Nucleus accumbens (tissue), 56 donors: ENCODE measurements around the gene SMIM20.
"Not testable (repeated sequence)": the region's sequence is repeated elsewhere in the genome, so short reads cannot be mapped to it uniquely, and the experiment has no call there.

Source experiments
- DNase-seq, 56 donors: peaks; one replicate each; lab custom pipeline; 2025; lab: John Stamatoyannopoulos, UW

The SMIM20 gene

DNA sequence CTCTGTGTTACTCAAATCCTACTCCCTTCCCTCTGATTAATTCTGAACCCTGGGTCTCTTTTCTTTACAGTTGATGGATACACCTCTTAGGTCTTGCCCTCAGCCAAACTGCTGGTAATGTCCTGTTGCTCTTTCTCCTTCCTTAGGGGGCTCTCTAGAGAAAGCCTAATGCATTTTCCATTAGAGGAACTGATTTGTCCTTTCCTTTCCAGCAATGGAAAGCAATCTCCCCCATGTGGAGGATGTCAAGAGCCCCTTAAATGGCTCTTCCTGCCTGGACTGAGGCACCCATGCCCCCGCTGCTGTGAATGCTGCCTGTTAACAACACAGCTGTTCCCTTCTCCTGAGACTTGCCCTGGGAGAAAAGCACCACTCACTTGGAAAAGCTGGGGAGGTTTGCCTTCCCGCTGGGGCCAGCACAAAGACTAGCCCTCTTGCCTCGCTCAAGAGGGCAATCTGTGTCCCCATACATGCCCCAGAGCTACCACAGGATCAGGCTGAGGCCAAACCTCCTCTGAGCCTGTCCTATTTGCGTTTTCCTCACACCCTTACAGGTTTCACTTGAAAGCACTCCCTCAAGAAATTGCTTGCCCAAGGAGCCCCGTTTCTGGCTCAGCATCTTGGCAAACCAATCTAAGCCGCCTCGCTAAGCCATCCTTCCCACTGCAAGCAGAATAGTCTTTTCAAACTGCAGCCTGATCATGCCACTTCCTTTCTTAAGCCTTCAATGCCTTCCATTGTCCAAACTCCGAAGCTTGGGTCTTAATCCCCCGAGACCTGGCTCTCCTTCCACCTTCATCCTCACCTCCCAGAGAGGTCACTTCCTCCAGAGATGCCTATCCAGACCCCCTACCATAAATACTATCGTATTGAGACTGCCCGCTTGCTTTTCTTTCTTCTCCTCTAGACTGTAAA is 23.2 kb upstream of the SMIM20 start:
- peak in 8 of 56 donors; percentile 2 to 30 (median 8) for DNase-seq

DNA sequence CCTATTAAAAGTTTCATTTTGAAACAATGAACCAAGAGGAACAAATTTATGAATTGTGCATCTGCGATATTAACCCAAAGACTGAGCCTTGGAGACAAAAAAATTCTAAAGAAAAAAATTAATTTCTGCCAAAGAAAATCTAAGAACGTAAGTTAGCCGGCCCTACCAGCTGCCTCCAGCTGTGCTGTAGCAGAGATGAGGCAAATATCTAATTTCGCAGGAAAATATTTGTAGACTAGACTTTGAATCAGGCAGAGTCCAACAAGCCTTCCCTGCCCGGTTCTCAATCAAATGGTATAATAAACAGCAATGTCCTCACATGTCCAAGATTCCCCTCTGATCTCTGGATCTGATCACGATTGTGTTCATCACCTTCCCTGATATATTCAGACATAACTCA is 21.2 kb upstream of the SMIM20 start:
- no peak for DNase-seq

DNA sequence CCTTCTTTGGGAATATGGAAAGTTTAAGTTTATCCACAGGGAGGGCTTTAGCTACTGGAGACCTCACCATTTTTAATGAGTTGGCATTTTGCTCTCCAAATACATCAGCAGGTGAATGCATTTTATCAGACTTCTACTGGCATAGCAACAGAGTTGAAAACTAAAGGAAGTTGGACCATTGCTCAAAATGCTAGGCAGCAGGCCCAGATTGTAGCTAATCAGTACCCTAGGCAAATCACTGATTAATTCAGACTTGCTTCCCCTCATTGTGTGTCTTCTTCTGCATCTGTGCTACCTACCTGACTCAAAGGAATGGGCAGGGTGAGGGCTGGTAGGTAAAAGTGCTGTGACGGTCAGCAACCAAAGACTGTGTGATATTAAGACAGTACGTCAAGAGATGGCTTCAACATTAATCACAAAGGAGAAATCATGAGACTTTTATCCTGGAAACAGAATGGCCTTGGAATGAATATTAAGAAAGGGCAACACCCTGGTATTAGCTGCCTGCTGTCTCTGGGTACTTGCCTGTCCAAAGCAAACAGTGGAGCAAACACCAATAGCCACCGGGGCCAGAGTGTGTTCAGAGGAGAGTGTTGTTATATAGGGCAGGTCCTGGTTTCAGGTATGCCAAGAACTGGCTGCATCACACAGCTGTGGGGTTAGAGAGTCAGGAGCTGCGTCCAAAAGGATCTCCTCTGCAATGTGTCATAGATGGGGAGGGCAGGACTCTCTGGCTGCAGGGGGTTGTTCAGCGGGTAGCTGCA is 17.1 kb upstream of the SMIM20 start:
- DNase-seq = no peak

DNA sequence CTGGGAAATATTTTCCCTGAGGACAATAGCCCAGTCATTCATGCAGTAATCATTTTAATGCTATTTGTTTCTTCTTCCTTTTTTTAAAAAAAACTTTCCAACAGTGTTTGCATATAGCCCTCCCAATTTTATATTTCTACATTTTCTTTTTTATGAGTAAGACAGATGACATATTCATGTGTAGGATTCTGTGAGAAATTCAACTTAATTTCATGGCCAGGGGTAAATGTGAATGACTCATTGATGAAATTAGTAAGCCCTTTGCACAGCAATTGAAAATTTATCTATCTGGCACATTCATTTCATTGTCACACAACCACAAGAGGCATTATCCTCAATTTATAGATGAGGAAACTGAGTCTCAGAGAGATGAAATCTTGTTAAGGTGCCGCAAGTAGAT is 13.7 kb upstream of the SMIM20 start:
- DNase-seq = no peak

DNA sequence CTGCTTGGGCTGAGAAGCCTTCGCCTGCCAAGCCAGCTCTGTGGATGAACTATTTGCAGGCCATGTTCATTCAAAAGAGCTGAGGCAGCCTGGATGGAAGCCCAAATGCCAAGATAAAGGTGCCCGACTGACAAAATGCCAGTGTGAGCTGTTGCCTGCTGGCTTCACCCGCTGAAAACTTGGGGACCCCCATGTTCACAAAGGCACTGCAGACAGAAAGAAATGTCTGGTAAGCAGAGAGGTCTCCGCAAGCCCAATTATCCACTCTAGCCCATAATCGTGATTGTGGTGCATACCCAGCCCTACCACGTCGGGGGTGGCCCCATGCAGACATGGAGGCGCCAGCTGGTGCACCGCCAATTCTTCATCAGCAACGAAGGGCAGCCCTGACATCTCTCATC is 13.0 kb upstream of the SMIM20 start:
- DNase-seq = peak in 12 of 56 donors; percentile 2 to 57 (median 26)

DNA sequence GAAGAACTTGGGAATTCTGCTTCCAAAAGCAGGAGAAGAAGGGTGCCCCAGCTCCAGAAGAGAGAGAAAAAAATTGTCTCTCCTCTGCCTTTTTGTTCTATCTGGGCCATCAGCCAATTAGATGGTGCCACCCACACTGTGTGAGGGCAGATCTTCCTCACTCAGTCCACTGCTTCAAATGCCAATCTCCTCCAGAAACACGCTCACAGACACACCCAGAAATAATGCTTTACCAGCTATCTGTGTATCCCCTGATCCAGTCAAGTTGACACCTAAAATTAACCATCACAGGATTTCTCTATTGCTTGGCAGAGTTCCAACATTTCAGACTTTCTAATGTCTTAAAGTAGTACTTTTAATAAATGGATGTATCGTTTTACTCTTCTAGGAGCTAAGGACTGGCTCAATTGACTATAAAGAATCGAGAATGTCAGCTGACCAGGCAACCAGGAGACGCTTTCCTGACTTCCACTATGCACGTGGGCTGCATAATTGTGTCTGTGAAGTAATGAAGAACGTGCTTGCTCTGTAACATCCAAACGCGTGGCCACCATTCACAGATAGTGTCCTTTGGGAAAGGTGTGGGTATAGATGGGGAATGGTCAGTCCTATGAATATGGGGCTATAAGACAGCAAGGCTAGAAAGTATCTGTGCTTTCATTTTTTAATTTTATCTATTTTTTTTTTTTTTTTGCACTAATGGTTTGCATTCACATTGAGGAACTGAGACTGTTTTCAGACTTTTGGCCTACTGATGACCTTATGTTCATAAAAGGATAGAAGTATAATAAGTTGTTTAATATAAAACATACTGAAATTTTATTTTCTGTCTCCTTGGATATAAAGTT is 9.9 kb upstream of the SMIM20 start:
- DNase-seq = peak in 6 of 56 donors; percentile 7 to 35 (median 21)

DNA sequence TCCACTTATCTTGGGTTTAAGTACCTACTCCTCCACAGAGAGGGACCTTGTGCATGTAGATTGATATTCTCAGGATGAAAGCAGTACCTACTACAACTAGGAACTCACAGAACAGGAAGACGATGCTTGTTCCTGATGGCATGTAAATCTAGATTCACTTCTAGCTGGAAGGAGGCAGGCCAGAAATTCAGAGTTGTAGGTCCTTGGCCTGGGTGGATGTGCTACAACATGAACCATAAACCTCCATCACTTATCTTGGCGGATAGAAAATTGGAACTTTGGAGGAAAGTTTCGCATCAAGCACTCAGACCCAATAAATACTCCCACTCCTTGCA is 9.3 kb upstream of the SMIM20 start:
- no peak for DNase-seq

DNA sequence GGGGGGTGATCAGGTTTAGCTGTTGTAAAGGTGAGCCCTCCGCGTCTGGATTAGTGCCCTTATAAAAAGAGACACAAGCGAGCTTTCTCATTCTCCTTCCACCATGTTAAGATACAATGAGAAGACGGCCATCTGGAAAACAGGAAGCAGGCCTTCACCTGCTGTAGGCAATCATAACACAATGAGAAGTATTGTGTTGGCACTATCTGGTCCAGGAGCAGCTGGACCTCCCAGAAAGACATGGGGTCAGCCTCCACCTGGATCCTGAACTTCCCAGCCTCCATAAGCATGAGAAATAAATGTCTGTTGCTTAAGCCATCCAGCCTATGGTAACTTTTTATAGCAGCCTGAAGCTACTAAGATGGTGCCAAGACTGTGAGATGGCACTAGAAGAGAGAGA is 8.6 kb upstream of the SMIM20 start:
- no peak for DNase-seq

DNA sequence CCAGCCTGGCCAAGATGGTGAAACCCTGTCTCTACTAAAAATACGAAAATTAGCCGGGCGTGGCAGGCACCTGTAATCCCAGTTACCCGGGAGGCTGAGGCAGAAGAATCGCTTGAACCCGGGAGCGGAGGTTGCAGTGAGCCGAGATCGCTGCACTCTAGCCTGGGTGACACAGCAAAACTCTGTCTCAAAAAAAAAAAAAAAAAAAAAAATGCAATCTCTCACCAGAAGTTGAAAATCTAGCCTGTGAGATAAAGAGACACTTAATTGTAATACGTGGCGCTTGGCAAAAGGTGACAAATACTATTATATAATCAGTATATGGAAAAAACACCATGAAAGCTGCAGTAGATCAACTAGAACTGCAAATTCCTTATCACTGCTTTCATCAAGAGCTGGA is 7.9 kb upstream of the SMIM20 start:
- not testable (repeated sequence) for DNase-seq

DNA sequence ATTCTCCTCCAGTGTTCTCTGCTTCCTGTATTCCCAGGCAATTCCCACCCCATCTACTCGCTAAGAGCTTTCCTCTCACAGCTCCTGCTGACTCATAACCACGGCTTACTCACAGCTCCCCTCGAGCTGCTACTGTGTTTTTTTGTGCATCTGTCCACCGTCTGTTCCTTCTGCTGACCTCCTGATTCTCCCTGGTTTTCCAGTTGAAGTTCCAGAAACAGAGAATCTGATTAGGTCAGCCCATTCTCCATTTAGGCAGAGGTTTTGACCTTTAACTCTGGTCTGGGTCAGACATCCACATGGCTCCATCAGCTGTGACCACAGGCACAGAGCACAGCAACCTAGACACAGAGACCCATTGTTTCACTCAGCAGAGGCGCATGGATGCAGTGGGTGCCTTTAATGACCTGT is 5.5 kb upstream of the SMIM20 start:
- peak in 19 of 56 donors; percentile 6 to 56 (median 40) for DNase-seq

DNA sequence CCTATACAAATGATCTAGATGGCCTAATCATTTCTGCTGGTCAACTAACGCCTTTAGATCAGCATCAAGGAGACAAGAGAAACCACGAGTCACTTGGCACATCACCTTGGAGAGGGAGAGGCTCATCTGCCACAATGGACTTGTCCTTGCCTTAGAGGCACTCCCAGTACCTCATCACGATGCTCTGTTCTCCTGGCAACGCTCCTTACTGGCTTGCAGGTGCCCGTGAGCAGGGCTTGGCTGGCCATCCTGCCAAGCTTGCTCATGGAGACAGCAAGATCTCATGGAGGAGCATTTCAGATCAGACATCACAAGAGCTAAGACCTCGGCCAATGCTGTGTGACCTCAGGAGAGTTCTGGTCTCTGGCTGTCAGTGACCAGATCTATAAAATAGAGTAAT is 2.7 kb upstream of the SMIM20 start:
- no peak for DNase-seq

DNA sequence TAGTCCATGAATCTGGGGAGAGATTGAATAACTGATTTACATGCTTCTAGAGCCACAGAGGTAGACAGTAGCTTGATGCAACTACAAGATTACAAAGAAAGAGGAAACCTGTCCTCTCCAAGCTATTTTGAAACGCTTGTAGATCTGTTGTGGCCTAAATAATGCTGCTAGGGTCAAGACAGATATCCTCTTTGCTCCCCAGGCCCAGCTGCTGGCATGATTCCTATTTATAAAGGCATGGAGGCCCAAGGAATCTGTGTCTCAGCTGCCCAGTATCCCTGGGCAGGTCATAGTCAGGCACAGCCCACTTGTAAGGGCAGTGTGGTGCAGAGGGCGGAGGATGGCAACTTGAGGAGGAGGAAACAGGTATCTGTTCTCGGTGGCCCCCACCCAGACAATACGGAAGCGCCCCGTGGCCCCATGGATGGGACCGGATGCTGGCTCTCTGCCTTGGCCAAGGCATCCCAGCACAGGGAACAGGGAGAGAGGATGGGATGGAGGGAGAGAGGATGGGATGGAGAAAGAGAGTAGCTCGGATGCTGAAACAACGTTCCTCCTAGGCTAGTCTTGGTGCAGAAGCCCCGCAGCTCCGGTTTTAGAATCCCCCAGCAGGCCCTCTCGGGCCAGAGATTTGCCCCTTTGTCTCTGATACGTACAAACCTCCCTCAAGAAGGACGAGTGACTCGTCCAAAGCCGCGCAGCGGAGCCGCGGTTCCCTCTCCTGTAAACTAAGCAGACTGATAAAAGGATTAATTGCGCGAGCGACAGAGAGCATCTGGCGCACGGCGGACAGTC is 767 bp upstream of the SMIM20 start:
- DNase-seq = peak in 11 of 56 donors; percentile 13 to 64 (median 44)

DNA sequence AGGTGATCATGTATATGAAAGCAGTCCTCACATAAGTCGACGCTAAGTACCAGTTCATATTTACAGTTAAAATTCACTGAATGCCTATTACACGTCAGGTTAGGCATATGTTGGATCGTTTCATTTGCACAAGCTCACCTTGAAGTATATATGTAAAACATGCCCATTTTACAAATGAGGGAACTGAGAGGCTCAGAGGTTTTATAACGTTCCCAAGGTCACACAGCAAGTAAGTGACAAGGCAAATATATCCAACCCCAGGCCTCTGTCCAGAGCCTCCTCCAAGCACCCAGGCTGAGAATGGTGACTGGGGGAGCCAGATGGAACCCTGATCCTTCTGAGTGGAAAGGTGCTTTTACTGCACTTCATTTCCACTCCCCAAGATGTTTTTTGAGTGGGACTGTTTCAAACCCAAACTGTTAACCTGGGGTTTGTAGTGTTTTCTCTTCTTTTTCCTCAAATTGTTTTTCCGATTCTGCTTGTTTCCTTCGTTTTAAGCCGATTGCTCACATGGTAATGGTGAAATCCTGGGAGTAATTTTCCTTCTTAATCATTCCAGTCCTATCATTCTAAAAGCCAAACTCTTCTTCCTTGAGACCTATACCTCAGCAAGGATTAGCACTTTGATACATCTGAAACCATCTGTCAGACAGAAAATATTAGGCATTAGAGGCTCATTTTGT is 791 bp downstream of the SMIM20 start:
- no peak for DNase-seq

DNA sequence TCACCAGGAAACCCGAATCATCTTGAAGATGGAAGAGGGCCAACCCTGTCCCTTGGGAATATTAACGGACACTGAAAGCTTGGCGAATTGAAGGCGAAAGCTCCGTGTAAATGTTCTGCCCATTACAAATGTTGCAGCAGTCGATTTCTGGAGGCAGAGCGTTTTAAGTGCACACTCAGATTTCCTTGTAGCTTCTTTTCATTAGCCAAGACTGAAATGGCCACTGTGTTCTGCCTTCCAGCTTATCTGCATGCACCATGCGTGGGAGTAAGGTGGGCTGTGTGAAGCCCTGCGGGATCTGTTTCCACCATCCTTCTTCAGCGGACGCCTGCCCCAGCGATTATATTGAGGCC is 1.3 kb downstream of the SMIM20 start:
- DNase-seq = peak in 1 of 56 donors; percentile 12

DNA sequence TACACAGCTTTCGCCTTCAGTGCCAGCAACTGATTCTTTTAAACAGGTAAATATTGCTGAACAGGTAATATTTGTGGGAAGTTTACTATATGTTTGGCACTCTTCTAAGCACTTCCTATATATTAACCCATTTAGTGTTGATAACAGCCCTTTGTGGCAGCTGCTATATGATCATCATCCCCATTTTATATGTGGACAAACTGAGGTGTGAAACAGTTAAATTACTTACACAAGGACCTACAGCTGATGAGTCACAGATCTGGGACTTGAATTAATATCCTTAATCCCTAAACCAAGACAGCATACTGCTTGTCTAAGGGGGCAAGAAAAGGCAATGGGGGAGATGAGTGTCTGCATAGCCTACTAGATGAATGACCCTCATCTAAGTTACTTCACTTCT is 2.9 kb downstream of the SMIM20 start:
- no peak for DNase-seq

DNA sequence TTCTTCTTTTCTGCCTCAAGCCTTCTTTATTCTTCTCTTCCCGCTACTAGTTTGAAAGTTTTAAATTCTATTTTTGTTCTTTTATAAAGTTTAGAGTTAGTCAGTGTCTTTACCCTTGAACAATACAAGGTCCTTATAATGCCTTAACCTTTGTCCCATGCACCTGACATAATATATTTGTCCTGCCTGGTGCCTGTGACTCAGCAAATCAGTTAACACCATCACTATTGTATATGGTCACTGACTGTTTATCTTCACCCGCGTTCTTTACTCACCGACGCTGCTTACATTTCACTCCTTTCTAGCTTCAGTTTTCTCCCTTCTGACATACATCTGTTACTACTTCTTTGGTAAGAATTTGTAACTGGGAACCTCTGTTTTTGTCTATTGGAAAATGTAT is 5.7 kb downstream of the SMIM20 start:
- no peak for DNase-seq

DNA sequence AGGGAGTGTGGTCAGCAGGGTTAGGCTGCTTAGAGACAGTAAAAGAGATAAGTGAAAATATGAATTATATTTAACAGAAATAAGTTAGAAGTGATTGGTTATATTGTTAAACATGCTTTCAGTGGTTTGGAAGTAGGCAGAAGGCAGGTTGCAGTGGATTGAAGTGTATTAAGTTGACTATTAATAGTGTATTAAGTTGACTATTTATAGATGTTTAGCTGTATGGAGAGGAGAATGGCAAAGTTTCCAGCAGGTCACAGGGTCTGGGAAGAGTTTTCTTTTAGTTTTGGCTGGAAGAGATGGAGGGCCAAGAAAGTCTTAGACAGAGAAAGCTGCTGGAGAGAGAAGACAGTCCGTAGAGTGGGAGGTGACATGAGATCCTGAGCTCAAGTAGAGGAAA is 7.9 kb downstream of the SMIM20 start:
- no peak for DNase-seq

DNA sequence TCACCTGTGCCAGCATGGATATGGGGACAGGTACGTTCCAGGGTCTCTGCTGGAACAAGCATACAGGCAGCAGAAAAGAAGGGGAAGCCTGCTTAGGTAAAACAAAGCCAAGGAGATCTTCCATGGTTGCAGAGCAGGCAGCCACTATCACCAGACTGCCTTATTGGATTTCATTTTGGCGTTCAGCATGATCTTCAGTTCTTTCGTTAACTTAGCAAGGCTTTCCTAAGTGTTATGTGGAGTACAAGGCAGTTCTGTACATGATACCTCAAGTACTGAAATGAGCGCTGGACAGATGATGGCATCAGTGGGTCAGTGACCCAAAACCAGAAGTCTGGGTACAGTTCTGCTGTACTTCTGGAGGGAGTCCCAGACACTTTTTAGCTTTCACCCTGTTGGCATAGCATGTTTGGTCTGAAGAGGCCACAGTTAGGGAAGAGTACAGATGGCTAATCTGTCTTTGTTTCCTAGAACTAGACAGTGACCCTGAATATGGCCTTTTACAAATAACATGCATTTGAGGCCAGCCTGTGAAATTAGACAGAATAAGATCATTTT is 8.9 kb downstream of the SMIM20 start:
- DNase-seq = no peak

DNA sequence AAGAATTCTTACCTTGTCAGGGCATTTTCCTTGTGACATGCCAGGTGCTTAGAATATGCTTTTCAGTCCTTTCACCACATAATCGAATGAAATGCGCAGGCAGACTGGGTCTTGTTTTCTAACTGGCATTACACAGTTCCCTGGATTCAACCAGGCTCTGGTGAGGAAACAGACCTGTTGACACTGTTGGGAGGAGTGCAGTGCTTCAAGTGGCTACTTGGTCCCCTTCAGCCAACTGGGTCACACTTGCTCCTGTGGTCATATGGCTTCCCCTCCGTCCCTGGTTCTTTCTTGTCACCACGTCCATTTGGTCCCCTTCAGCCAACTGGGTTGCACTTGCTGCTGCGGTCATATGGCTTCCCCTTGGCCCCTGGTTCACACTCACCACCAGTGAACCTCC is 9.7 kb downstream of the SMIM20 start:
- no peak for DNase-seq
